Measurements from ENCODE around the gene LY6G5B. TPM values are rescaled to one million over a fixed set of nuclear protein-coding genes. Genes with fewer than 3 reads are reported as not detected.

Gene LY6G5B
- polyA plus RNA-seq, 1 of the 3 experiments (the other 2 are of a cell fraction), result 12.7 TPM

GRCh38 chr6:31655349-31656237 lies 14.2 kb upstream of the LY6G5B start, which contains the start of gene APOM:
Gene APOM, plus strand, starts transcription at chr6:31655894. Its CDS starts 73 bp downstream, at chr6:31655967.
- Histone ChIP-seq H3K79me2 (ENCODE audit: insufficient read depth) (peaks cover 83% of the 10 kb centered on the region), H2AFZ (ENCODE audit: low read depth) (no peak within 1 kb of the TSS), H3K4me1 (ENCODE audit: control insufficient read depth in 1 of 2, insufficient read depth in 2 of 2, low read depth in 1 of 2, low read length in 1 of 2) (peaks cover 17 to 29% of the 10 kb centered on the region in 2 experiments), H3K9me2 (no peaks in the 10 kb centered on the region), H3K4me2 (no peak within 1 kb of the TSS), H3K27me3 (ENCODE audit: insufficient read depth) (no peaks in the 10 kb centered on the region), H3K9me3 (no peaks in the 10 kb centered on the region), H3K36me3 (replicated peaks in 1 of 2; ENCODE audit: control insufficient read depth in 1 of 2, insufficient read depth in 2 of 2, low read length in 1 of 2) (peaks cover 3 to 5% of the 10 kb centered on the region in 2 experiments), H3K4me3 (ENCODE audit: low read depth in 2 of 2, low read length in 1 of 2) (no peak within 1 kb of the TSS), H3F3A (replicated peaks; ENCODE audit: insufficient read depth) (peaks cover 27% of the 10 kb centered on the region), H4K20me1 (ENCODE audit: insufficient read depth) (peaks cover 8% of the 10 kb centered on the region; the same call in 1 of the 2 replicates), H3K9ac (no peak within 1 kb of the TSS), H3K27ac (ENCODE audit: low read depth in 2 of 2, low read length in 1 of 2) (no peak within 1 kb of the TSS)
- DNase-seq, result no peak
- POLR2A ChIA-PET, result interaction anchor here (1.0 kb wide), 1 partner anchor 228 kb away, joined by 3 read pairs; no protein-coding TSS in a partner anchor
- CTCF ChIA-PET, result interaction anchor here (1.2 kb wide), 1 partner anchor 9 kb away, joined by 3 read pairs; the partner anchor contains the start of gene GPANK1
- no peak for TF ChIP-seq REST (IDR thresholded peaks at IDR 0.05; ENCODE audit: low read depth, low read length)
- TF ChIP-seq ELF1 (IDR thresholded peaks at IDR 0.05), result no peak
- TF ChIP-seq RXRA (IDR thresholded peaks at IDR 0.05; ENCODE audit: borderline replicate concordance, low read depth), result no peak
- no peak for TF ChIP-seq NRF1 (IDR thresholded peaks at IDR 0.05; ENCODE audit: low read depth, low read length)
- no peak for TF ChIP-seq MAX (IDR thresholded peaks at IDR 0.05; ENCODE audit: low read depth)
- TF ChIP-seq RFX5 (IDR thresholded peaks at IDR 0.05; ENCODE audit: low read length), result no peak
- TF ChIP-seq SIN3A (IDR thresholded peaks at IDR 0.05; ENCODE audit: borderline replicate concordance, low read depth, low read length), result no peak
- TF ChIP-seq, protein P1, sequence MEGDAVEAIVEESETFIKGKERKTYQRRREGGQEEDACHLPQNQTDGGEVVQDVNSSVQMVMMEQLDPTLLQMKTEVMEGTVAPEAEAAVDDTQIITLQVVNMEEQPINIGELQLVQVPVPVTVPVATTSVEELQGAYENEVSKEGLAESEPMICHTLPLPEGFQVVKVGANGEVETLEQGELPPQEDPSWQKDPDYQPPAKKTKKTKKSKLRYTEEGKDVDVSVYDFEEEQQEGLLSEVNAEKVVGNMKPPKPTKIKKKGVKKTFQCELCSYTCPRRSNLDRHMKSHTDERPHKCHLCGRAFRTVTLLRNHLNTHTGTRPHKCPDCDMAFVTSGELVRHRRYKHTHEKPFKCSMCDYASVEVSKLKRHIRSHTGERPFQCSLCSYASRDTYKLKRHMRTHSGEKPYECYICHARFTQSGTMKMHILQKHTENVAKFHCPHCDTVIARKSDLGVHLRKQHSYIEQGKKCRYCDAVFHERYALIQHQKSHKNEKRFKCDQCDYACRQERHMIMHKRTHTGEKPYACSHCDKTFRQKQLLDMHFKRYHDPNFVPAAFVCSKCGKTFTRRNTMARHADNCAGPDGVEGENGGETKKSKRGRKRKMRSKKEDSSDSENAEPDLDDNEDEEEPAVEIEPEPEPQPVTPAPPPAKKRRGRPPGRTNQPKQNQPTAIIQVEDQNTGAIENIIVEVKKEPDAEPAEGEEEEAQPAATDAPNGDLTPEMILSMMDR (IDR thresholded peaks at IDR 0.05), result no peak
- no peak for TF ChIP-seq MXI1 (IDR thresholded peaks at IDR 0.05; ENCODE audit: low read depth, low read length)
- WGBS (ENCODE audit: low lambda C conversion rate), result 89% methylated on average over 8 of the region's 8 CpGs

Measured in SK-N-SH (cell line).